DOHH2 (cell line): ENCODE data around the gene PHAF1.

Source experiments
- H3F3A ChIP-seq: fragments of 200-600 bp; sonication (generic), shearing (Covaris generic); 2 replicates; pipeline ENCODE4 v1.6.0; 2016; ENCODE audit warnings: antibody characterized with exemption, mild to moderate bottlenecking; ENCODE audit not compliant: control insufficient read depth, insufficient read depth
- H3K27ac ChIP-seq: fragments of 200-600 bp; sonication (generic); 2 replicates; pipeline ENCODE4 v1.5.1; 2014; ENCODE audit warnings: low read depth, mild to moderate bottlenecking, low read length, moderate library complexity
- H3K27me3 ChIP-seq: fragments of 200-600 bp; sonication (generic); 2 replicates; pipeline ENCODE4 v1.6.1; 2014; ENCODE audit warnings: mild to moderate bottlenecking, low read length, mixed read lengths; ENCODE audit not compliant: control insufficient read depth
- H3K36me3 ChIP-seq: fragments of 200-600 bp; sonication (generic); 2 replicates; pipeline ENCODE4 v1.6.1; 2014; ENCODE audit warnings: mild to moderate bottlenecking, low read length, moderate library complexity, mixed read lengths; ENCODE audit not compliant: control insufficient read depth
- H3K4me1 ChIP-seq: fragments of 200-600 bp; sonication (generic); 2 replicates; pipeline ENCODE4 v1.6.1; 2014; ENCODE audit warnings: mild to moderate bottlenecking, low read length, mixed read lengths; ENCODE audit not compliant: control insufficient read depth
- H3K4me2 ChIP-seq: fragments of 200-600 bp; sonication (generic); 2 replicates; pipeline ENCODE4 v1.6.0; 2014; ENCODE audit warnings: mild to moderate bottlenecking, low read length, moderate library complexity
- H3K4me3 ChIP-seq: fragments of 200-600 bp; sonication (generic); 2 replicates; pipeline ENCODE4 v1.5.1; 2014; ENCODE audit warnings: mild to moderate bottlenecking, low read length, mixed read lengths
- H3K79me2 ChIP-seq: fragments of 200-600 bp; sonication (generic); 2 replicates; pipeline ENCODE4 v1.6.1; 2014; ENCODE audit warnings: mild to moderate bottlenecking, low read length, mixed read lengths; ENCODE audit not compliant: control insufficient read depth
- H3K9me2 ChIP-seq: fragments of 200-600 bp; sonication (generic); replicated peaks from 2 replicates; pipeline ENCODE4 v1.6.1; 2014; ENCODE audit warnings: mild to moderate bottlenecking, low read length, mixed read lengths; ENCODE audit not compliant: control insufficient read depth
- H3K9me3 ChIP-seq: fragments of 200-600 bp; sonication (generic); 2 replicates; pipeline ENCODE4 v1.6.1; 2014; ENCODE audit warnings: antibody characterized with exemption, low read length, mixed read lengths; ENCODE audit not compliant: control insufficient read depth, insufficient read depth
- H4K20me1 ChIP-seq: fragments of 200-600 bp; sonication (generic); 2 replicates; pipeline ENCODE4 v1.6.0; 2014; ENCODE audit warnings: low read depth, mild to moderate bottlenecking, antibody characterized with exemption, low read length, moderate library complexity; ENCODE audit not compliant: control insufficient read depth, insufficient read depth
- EZH2phosphoT487 ChIP-seq: fragments of 200-600 bp; sonication (generic); IDR thresholded peaks from 2 replicates; pipeline ENCODE4 v1.6.1; 2017; ENCODE audit warnings: borderline replicate concordance, mild to moderate bottlenecking, antibody characterized with exemption, low read length, moderate library complexity, mixed read lengths
- TF ChIP-seq, protein P1 (sequence below): fragments of 200-600 bp; sonication (generic); IDR thresholded peaks from one replicate; pipeline ENCODE4 v1.5.1; 2014; ENCODE audit warnings: antibody characterized with exemption, mild to moderate bottlenecking, low read depth, low read length; ENCODE audit not compliant: poor library complexity, severe bottlenecking

The PHAF1 gene

DNA sequence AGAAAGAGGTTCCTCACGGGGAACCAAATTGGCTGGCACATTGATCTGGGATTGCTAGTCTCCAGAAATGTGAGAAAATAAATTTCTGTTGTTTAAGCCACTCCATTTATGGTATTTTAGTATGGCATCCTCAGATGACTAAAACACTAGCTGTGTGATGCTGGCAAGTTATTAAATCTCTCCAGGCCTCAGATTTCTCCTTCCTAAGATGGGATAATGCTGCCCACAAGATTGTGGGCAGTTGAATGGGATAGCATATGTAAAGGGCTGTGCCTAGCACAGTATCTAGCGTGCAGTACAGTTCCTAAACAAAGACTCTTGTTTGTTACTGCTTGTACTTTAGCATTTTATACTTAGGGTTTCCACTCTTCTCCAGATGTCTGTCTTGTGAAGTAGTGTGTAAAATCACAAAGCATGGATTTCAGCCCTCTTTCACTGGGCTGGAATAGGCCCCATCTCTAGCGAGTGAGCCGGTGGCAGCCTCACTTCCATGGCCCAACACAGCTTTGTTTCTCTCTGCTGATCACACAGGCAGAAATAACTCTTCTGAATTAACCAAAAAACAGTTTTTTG, 38.2 kb upstream of the PHAF1 start:
- TF ChIP-seq EZH2phosphoT487: no peak
- TF ChIP-seq, protein P1, sequence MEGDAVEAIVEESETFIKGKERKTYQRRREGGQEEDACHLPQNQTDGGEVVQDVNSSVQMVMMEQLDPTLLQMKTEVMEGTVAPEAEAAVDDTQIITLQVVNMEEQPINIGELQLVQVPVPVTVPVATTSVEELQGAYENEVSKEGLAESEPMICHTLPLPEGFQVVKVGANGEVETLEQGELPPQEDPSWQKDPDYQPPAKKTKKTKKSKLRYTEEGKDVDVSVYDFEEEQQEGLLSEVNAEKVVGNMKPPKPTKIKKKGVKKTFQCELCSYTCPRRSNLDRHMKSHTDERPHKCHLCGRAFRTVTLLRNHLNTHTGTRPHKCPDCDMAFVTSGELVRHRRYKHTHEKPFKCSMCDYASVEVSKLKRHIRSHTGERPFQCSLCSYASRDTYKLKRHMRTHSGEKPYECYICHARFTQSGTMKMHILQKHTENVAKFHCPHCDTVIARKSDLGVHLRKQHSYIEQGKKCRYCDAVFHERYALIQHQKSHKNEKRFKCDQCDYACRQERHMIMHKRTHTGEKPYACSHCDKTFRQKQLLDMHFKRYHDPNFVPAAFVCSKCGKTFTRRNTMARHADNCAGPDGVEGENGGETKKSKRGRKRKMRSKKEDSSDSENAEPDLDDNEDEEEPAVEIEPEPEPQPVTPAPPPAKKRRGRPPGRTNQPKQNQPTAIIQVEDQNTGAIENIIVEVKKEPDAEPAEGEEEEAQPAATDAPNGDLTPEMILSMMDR: no peak
- Histone ChIP-seq H3K36me3 (peaks cover 72% of the 10 kb centered on the region), H3K4me1 (no peaks in the 10 kb centered on the region), H3K27me3 (no peaks in the 10 kb centered on the region), H3K79me2 (0 out of 2 replicates have a peak, but pooled peaks cover 2% of the 10 kb centered on the region), H3K4me2 (no peak overlapping the region), H3F3A (no peaks in the 10 kb centered on the region; the same call in 1 of the 2 replicates), H3K27ac (no peak overlapping the region), H3K4me3 (no peak overlapping the region), H3K9me3 (no peaks in the 10 kb centered on the region), H4K20me1 (peaks cover 3% of the 10 kb centered on the region; the same call in 1 of the 2 replicates), H3K9me2 (no peaks in the 10 kb centered on the region)

DNA sequence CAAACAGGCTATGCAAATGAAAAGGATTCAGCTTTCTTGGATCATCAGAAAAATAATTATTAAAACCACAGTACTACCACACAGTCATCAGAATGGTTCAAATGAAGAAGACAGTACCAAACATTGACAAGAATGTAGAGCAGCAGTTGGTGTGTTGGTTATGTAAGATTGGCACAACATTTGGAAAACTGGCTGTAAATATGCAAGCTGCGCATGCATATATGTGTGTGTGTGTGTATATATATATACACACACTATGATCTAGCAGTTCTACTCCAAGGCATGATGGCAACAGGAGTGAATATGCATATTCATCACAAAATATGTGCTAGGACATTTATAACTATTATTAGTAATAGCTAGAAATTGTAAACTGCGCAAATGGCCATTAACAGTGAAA, 34.4 kb upstream of the PHAF1 start:
- Histone ChIP-seq H3K9me2 (no peaks in the 10 kb centered on the region), H3K4me1 (no peaks in the 10 kb centered on the region), H3K36me3 (peaks cover 55% of the 10 kb centered on the region), H3K4me3 (no peak overlapping the region), H3F3A (no peaks in the 10 kb centered on the region; the same call in 1 of the 2 replicates), H3K9me3 (no peaks in the 10 kb centered on the region), H3K79me2 (0 out of 2 replicates have a peak, but pooled peaks cover 2% of the 10 kb centered on the region), H4K20me1 (0 out of 2 replicates have a peak, but pooled peaks cover under 1% of the 10 kb centered on the region), H3K27ac (no peak overlapping the region), H3K27me3 (no peaks in the 10 kb centered on the region), H3K4me2 (no peak overlapping the region)
- TF ChIP-seq, protein P1: no peak
- no peak for TF ChIP-seq EZH2phosphoT487

DNA sequence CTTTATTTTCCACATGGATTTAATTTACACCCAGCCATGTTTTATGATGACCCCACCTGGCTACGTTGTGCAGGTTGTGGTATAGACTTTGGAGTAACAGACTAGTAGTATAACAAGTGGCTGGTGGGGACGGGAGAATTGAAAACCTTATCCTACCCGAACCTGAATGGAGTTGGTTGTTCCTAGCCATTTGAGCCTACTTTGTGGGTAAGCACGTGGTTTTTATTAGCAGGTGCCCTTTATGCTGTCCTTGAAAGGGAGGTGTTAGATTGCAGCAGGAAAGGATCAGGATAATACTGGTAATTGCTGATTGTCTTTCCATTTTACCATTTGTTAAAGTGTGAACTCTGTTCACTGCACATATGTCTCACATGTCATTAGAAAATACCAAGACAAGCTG, 31.9 kb upstream of the PHAF1 start:
- Histone ChIP-seq H3K4me3 (no peak overlapping the region), H3K27me3 (no peaks in the 10 kb centered on the region), H3K36me3 (peaks cover 43% of the 10 kb centered on the region), H3K9me2 (no peaks in the 10 kb centered on the region), H3K79me2 (no peaks in the 10 kb centered on the region), H3K4me1 (no peaks in the 10 kb centered on the region), H3K4me2 (no peak overlapping the region), H3K27ac (no peak overlapping the region), H3F3A (no peaks in the 10 kb centered on the region; the same call in 1 of the 2 replicates), H4K20me1 (no peaks in the 10 kb centered on the region), H3K9me3 (no peaks in the 10 kb centered on the region)
- no peak for TF ChIP-seq EZH2phosphoT487
- TF ChIP-seq, protein P1: no peak
